Activated CD8-positive, alpha-beta memory T cell treated with anti-CD3 and anti-CD28 coated beads for 24 hours (primary cell): ENCODE results near the gene MYBBP1A.
A peak's percentile ranks its signal among the peaks of the same experiment; 100 is the strongest.
"Not testable (repeated sequence)": the region's sequence is repeated elsewhere in the genome, so short reads cannot be mapped to it uniquely, and the experiment has no call there.

Experiments used
- DNase-seq: peaks from one replicate; pipeline ENCODE4 v3.0.0-alpha.2; 2020

MYBBP1A gene

GRCh38 chr17:4588391-4588790 lies 33.2 kb upstream of the MYBBP1A start:
- DNase-seq, result no peak

- DNase-seq, result no peak
These were observed 32.6 kb upstream of the MYBBP1A start for GRCh38 chr17:4587803-4588202.

DNA sequence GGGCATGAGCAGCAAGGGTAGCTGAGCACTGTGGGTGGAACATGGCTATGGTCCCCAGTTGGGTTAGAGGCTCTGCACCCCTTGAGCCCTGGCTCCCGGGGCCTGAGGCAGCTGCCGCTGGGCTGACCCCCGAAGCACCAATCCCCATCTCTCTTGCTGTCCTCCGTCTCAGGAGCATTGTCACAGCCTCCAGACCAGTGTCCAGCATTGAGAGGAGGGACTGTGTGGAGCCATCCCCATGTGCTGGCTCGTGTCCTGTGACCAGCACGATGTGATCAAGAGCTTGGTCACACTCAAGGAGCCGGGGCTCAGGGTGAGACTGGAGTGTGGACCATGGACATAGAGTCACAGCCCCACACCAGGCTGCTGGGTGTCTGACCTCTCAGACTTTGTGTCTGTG lies 32.0 kb upstream of the MYBBP1A start:
- DNase-seq, result no peak

- no peak for DNase-seq
These were observed 30.9 kb upstream of the MYBBP1A start for GRCh38 chr17:4586043-4586442.

GRCh38 chr17:4585638-4585994 lies 30.4 kb upstream of the MYBBP1A start:
- no peak for DNase-seq

DNA sequence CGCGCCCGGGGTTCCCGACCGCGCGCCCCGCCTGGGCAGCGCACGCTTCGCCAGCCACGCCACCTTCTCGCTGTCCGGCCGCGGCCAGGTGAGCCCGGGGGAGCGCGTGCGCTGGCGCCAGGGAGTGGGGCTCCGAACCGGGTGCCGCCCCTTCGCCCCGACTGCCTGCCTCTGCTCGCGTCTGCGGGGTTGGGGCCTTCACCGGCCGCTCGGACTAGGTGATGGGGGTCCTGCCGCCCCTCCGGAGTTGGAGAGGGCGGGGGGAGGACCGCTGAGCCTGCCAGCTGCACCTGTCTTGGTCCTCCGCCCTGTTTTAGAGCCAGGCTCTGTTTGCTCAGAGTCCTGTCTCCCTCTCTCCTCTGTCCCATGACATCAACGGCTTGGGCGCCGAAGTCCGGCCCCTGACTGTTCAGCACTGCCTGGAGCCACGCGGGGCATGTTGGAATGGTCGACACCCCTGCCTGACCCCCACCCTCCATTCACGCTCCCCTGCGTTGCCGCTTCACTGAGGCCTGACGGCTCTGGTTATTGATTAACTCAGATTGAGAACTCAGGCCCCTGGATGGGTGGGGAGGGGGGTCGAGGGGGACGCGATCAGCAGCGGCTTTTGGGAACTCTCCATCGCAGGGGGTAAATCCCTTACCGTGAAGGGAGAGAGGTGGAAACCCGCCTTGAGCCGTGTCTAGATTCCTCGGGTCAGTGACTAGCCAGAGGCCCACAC lies 29.9 kb upstream of the MYBBP1A start:
- no peak for DNase-seq

- peak; percentile 65 for DNase-seq
These were observed 29.1 kb upstream of the MYBBP1A start, which contains the start of gene SMTNL2 for GRCh38 chr17:4584101-4584916. Gene SMTNL2, plus strand, starts transcription at chr17:4584529. Its CDS starts 77 bp downstream, at chr17:4584606.

- no peak for DNase-seq
These were observed 28.6 kb upstream of the MYBBP1A start for GRCh38 chr17:4583782-4584100.

DNA sequence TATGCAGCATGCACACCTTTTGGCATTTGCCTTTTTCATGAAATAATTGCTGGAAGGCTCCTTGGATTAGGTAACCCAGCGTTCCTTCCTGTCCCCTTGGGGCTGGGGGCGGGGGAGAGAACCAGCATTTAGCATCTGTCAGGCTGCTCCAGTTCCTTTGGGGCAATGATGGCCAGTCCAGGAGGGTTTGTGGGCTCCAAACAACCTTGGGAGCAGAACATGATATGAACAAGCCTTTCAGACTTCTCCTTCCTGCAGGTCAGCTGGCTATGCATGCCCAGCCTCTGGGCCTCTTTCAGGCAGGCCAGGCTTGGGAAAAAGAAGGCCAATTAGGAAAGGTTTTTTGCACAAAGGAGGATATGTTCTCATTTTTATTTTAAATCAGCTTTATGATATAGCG lies 28.0 kb upstream of the MYBBP1A start:
- no peak for DNase-seq

DNA sequence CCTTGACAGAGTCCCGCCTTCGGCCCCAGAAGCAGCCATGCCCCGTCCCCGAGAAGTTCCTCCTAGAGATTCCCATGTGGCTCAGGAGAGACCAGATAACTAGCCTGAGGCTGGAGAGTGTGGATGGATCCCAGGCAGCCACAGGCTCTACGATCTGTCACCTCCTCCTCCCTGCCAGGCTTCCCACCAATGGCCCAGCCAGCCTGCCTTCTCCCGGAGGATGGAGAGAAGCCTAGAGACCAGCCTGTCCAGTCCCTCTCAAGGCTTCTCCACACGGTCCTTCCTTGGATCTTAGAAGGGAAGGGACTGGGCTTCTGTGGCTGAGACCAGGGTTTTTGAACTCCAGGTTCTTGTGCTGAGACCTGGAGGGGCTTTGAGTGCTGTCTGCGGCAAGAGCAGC lies 27.5 kb upstream of the MYBBP1A start:
- DNase-seq, result no peak

DNA sequence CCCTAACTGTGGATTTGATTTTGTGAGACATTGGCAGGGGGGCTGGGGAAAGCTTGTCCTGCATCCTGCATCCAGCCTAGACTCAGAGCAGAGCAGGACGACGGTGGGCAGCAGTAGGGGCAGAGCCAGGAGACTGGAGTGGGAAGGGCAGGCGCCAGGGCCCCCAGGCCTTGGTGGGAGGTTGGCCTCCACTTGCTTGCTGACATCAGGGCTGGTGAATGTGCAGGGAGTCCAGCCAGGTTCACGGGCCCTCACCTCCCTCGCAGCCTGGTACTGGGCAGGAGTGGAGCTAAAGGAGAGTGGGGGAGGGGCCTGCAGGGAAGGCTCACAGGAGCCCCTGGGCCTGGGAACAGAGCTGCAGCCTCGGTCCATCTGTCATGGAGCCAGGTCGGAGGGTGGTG lies 26.9 kb upstream of the MYBBP1A start:
- no peak for DNase-seq

DNA sequence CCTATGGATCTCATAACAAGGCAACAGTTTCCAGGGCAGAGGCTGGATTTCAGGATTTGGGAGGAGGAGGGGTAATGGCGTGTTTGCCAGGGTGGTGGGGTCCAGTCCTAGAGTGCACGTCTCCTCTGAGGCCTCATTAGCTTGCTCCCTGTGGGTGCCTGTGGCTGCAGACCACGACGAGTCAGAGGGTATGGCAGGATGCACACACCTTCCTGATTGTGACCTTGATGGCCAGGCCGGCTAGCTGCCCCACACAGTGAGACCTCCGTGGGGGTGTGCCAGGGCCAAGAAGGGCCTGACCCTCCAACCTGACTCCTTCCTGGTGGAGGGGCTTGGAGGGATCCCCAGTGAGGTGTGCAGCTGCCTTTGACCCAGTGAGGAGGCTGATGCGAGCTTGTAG lies 25.1 kb upstream of the MYBBP1A start:
- DNase-seq, result no peak

DNA sequence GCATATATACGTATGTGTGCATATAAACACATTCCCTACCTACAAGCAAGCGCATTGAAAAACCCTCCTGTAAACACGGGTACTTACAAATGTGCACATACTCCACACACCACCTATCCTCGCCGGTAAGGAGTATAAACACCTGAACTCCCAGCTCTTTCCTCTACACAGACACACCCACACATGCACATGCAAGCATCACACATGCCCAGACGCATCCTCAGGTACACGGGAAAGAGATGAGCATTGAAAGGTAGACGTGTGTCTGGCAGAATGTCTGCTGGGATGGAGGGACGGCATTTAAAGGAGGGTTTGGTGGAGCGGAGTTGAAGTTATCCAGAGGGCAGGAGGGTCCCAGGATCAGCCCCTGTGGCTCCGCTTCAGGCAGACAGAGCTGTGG lies 24.5 kb upstream of the MYBBP1A start:
- DNase-seq, result no peak

DNA sequence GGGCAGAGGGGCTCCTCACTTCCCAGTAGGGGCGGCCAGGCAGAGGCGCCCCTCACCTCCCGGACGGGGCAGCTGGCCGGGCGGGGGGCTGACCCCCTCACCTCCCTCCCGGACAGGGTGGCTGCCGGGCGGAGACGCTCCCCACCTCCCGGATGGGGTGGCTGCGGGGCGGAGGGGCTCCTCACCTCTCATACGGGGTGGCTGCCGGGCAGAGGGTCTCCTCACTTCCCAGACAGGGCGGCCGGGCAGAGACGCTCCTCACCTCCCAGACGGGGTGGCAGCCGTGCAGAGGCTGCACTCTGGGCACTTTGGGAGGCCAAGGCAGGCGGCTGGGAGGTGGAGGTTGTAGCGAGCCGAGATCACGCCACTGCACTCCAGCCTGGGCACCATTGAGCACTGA lies 23.2 kb upstream of the MYBBP1A start:
- not testable (repeated sequence) for DNase-seq

DNA sequence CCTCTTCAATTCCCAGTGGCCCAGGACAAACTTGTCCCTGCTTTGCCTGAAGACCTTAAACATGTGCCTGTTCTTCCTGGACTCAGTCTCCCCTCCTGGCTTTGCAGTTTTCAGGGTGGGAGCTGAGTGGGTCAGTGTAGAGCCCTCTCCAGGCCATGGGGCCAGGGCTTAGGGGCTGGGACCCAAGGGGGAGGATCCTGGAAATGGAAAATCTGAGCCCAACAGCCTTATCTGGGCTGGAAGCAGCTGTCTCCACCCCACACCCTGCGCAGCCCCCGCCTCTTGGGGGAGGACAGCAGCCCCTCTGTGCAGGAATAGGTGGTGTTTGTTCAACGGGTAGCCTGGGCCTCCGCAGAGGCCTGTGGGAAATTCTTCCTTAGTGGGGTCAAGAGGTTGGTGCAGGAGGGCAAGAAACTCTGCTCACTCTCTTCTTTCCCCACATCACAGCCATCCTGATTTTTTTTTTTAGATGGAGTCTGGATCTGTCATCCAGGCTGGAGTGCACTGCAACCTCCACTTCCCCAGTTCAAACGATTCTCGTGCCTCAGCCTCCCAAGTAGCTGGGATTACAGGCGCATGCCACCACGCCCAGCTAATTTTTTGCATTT lies 22.3 kb upstream of the MYBBP1A start:
- DNase-seq, result no peak

DNA sequence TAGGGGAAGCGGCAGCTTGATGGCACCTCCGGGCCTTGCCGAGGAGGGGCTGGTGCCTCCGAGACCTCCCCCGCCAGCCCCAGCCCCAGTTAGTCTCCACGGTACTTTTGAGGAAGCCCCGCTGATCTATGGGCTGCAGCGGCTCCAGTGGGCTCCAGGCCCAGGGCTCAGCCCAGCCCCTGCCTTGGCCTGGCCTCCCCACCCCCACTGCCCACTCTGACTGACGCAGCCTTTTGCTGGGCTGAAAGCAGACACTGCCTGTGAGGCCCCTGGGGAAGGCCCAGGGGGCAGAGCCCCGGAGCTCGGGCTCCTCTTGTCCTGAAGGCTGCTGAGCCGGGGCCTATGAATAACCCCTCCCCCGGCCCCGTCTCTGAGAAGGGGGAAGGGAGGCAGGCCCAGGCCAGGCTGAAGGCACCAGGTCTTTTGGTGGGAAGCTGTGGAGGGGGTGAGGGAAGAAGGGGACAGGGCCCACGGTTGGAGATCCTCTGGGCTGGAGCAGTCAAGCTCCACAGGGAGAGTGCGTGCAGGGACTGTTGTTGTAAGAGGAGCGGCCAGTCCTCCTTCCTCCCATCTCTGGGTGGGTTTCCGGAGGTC lies 21.6 kb upstream of the MYBBP1A start:
- DNase-seq, result no peak

DNA sequence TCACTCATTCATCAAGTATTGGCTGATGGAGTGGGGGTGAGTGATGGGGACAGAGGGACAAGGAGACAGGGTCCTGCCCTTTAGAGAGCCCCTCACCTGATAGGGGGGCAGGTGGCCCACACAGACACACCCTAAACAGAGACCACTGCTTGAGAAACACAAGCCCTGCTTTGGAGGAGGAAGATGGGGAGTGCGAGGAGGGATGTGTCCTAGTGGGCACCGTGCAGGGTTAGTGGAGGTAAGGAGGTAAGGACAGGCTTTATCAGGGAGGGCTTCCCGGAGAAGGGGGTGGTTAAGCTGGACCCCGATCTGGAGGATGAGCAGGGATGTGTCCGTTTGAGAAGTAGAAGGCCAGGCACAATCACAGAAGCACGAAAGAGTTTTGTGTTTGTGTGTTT lies 21.0 kb upstream of the MYBBP1A start:
- DNase-seq, result no peak

DNA sequence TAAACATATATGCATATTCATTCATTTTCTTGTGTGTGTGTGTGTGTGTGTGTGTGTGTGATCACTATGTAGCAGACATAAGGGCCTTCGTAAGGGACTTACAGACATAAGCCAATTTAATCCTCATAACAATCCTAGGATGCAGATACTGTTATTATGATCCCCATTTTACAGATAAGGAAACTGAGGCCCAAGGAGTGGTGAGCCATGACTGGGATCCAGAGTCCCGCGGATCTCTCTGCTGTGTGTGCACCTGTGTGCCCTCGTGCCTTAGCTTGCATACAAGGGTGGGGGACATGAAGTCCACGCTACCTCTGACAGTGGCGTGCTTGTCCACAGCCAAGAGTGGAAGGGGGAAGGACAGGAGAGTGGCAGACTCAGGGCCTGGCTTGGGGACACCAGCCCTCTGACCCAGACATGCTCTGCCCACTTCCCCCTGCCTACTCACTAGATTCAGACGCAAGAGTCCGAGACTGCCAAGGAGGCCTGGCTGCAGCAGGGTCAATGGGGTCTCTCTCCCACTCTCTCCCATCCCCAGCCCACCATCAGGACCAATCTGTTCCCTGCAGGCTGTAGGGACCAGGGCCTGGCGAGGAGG lies 19.4 kb upstream of the MYBBP1A start:
- DNase-seq, result no peak

GRCh38 chr17:4573669-4574068 lies 18.5 kb upstream of the MYBBP1A start:
- peak; percentile 73 for DNase-seq

DNA sequence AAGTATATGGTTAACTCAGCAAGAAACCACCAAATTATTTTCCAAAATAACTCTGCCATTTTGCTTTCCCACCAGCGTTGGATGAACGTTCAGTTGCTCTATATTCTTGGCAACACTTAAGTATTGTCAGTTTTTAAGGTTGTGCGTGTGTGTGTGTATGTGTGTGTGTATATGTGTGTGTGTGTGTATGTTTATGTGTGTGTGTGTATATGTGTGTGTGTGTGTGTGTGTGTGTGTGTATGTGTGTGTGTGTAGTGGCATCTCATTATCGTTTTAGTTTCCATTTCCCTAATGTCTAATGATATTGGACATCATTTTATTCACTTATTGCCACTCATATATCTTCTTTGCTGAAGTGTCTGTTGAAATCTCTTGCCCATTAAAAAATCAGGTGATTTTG lies 17.9 kb upstream of the MYBBP1A start:
- DNase-seq, result no peak

DNA sequence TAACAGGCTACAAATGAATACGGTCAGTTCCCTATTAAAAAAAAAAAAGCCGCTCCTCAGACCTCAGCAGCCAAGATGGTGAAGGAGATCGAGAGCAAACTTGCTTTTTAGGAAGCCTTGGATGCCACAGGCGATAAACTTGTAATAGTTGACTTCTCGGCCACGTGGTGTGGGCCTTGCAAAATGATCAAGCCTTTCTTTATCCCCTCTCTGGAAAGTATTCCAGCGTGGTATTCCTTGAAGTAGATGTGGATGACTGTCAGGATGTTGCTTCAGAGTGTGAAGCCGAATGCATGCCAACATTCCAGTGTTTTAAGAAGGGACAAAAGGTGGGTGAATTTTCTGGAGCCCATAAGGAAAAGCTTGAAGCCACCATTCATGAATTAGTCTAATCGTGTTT lies 16.9 kb upstream of the MYBBP1A start:
- DNase-seq, result no peak

GRCh38 chr17:4569591-4569990 lies 14.4 kb upstream of the MYBBP1A start:
- no peak for DNase-seq

GRCh38 chr17:4566785-4567184 lies 11.6 kb upstream of the MYBBP1A start:
- peak; percentile 75 for DNase-seq
